Gastroesophageal sphincter (tissue), 4 donors: ENCODE measurements around the gene HIVEP3. TPM values are rescaled to one million over a fixed set of nuclear protein-coding genes. Genes with fewer than 3 reads are reported as not detected.

ENCODE experiments used
- ATAC-seq: fragments of 150-250 bp; one replicate; pipeline ENCODE4 v1.9.1; 2016; ENCODE audit warnings: mild to moderate bottlenecking, moderate library complexity
- H3K27ac ChIP-seq, 4 donors: fragments of 200-600 bp; sonication (generic) in 3 of 4; 1 replicate in 3 of 4; 2 replicates in 1 of 4; pipeline ENCODE4 v1.5.1; 2016 to 2019
- H3K27me3 ChIP-seq: fragments of 200-600 bp; sonication (generic); one replicate; pipeline ENCODE4 v1.5.1; 2019
- H3K36me3 ChIP-seq, 2 donors: fragments of 200-600 bp; sonication (generic); one replicate each; pipeline ENCODE4 v1.5.1; 2019; ENCODE audit warnings: control low read depth in 1 of 2
- H3K4me1 ChIP-seq, 3 donors: fragments of 200-600 bp; sonication (generic); 1 replicate in 2 of 3; 2 replicates in 1 of 3; pipeline ENCODE4 v1.5.1; 2016 to 2019; ENCODE audit warnings: control low read depth in 2 of 3
- H3K4me3 ChIP-seq, 2 donors: fragments of 200-600 bp; sonication (generic); one replicate each; pipeline ENCODE4 v1.5.1; 2019; ENCODE audit warnings: mild to moderate bottlenecking in 1 of 2, moderate library complexity in 1 of 2
- H3K9me3 ChIP-seq, 3 donors: fragments of 200-600 bp; sonication (generic); one replicate each; pipeline ENCODE4 v1.5.1; 2017 to 2019; ENCODE audit warnings: control low read depth in 2 of 3
- CTCF ChIP-seq, 4 experiments: fragments of 200-600 bp in 2 of 4; fragments of 450-650 bp in 2 of 4; sonication (generic) in 1 of 4; IDR thresholded peaks; one replicate each; pipeline ENCODE4 v1.5.1; 2017 to 2019; ENCODE audit warnings: antibody characterized with exemption in 4 of 4, mild to moderate bottlenecking in 2 of 4, moderate library complexity in 2 of 4
- EP300 ChIP-seq: sonication (generic); formaldehyde crosslinking; IDR thresholded peaks from one replicate; pipeline ENCODE4 v1.6.1; 2017; ENCODE audit warnings: antibody characterized with exemption, mild to moderate bottlenecking
- POLR2A ChIP-seq, 2 donors: fragments of 450-650 bp; IDR thresholded peaks; one replicate each; pipeline ENCODE4 v1.6.1; 2017; ENCODE audit warnings: antibody characterized with exemption in 2 of 2, mild to moderate bottlenecking in 2 of 2, moderate library complexity in 1 of 2
- POLR2AphosphoS5 ChIP-seq: sonication (generic); formaldehyde crosslinking; IDR thresholded peaks from one replicate; pipeline ENCODE4 v1.6.1; 2017; ENCODE audit warnings: antibody characterized with exemption
- WGBS, 2 donors: methylation state at CpG; one replicate each; pipeline ENCODE4 v1.1.5; 2018; ENCODE audit warnings: low coverage in 1 of 2; 5-methylcytosine and 5-hydroxymethylcytosine counted together
- total RNA-seq, 4 donors: library from RNA; depleted of rRNA; stranded (reverse); fragments of >200 nt; gene quantifications; one replicate each; pipeline ENCODE4 v1.1.0, GENCODE V29; 2016

HIVEP3 gene
- total RNA-seq, 4 donors from 2014 or later, result 1.9 to 3.8 (median 2.8) TPM

- H3K27ac ChIP-seq, result peak overlapping the region in 1 of 4 donors; percentile 55
- peaks cover 0 to 17% (median 0%) of the 10 kb centered on the region in 3 donors for H3K4me1 ChIP-seq
- WGBS, 2 donors, result 68 to 84% methylated on average over 5 of the region's 9 CpGs
- H3K27me3 ChIP-seq, result no peaks in the 10 kb centered on the region
- H3K9me3 ChIP-seq, result no peaks in the 10 kb centered on the region
- peak; percentile 74 for ATAC-seq
- H3K4me3 ChIP-seq, result no peak overlapping the region
- TF ChIP-seq CTCF (IDR thresholded peaks at IDR 0.05), result no peak
- TF ChIP-seq EP300, result no peak
- TF ChIP-seq POLR2AphosphoS5, result no peak
- TF ChIP-seq POLR2A (IDR thresholded peaks at IDR 0.05), result no peak
- no peaks in the 10 kb centered on the region for H3K36me3 ChIP-seq
Measured at GRCh38 chr1:41813755-41814745, 104.7 kb downstream of the HIVEP3 start.

- Histone ChIP-seq H3K27ac (peak overlapping the region in 1 of 4 donors; percentile 55), H3K4me3 (no peak overlapping the region), H3K36me3 (no peaks in the 10 kb centered on the region), H3K27me3 (no peaks in the 10 kb centered on the region), H3K4me1 (peaks cover 0 to 17% (median 0%) of the 10 kb centered on the region in 3 donors), H3K9me3 (no peaks in the 10 kb centered on the region)
- no peak for ATAC-seq
- 80% methylated on average over 1 of the region's 5 CpGs; no CpG with 5 or more reads in 1 of the 2 donors for WGBS, 2 donors
- no peak for TF ChIP-seq POLR2AphosphoS5
- no peak for TF ChIP-seq CTCF (IDR thresholded peaks at IDR 0.05)
- no peak for TF ChIP-seq EP300
- no peak for TF ChIP-seq POLR2A (IDR thresholded peaks at IDR 0.05)
Measured at GRCh38 chr1:41813226-41813625, 105.5 kb downstream of the HIVEP3 start.

DNA sequence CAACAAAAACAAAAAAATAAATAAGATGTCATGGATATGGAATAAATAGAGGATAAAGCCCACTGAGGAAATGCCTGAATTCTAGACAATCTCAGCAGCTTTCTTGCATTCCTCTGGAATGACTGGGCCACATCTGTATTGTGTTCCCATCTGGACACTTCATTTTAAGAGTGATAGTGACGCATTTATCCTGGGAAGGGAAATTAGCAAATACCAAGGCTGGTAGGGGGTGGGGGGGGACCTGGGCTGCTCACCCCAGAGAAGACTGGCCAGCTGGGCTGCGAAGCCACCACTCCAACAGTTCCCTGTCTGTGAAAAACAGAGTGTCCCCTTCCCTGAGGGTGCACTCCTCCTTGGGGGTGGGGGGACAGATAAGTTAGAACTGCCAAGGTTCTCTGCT lies 106.3 kb downstream of the HIVEP3 start:
- no peaks in the 10 kb centered on the region for H3K36me3 ChIP-seq
- no peaks in the 10 kb centered on the region for H3K27me3 ChIP-seq
- TF ChIP-seq EP300 (no peak), CTCF (IDR thresholded peaks at IDR 0.05) (no peak), POLR2A (IDR thresholded peaks at IDR 0.05) (no peak), POLR2AphosphoS5 (no peak)
- H3K4me1 ChIP-seq, result peaks cover 0 to 17% (median 0%) of the 10 kb centered on the region in 3 donors
- H3K4me3 ChIP-seq, result no peak overlapping the region
- H3K9me3 ChIP-seq, result no peaks in the 10 kb centered on the region
- WGBS, 2 donors, result 40% methylated on average over 2 of the region's 2 CpGs; no CpG with 5 or more reads in 1 of the 2 donors
- H3K27ac ChIP-seq, result no peak overlapping the region
- peak; percentile 56 for ATAC-seq

DNA sequence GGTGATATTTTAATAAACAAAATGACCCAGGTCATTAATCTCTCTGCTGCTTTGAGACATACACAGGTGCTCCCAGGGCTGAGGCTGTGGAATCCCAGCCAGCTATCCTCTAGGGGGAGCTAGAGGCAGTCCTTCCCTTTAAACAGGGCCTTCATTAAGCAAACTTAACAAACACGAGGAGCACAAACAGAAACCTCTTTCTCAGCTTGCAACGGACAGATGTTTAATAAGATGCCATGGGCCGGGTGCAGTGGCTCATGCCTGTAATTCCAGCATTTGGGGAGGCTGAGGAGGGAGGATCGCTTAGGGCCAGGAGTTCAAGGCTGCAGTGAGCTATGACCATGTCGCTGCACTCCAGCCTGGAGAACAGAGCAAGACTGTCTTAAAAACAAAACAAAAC lies 106.7 kb downstream of the HIVEP3 start:
- no peak overlapping the region for H3K4me3 ChIP-seq
- peaks cover 0 to 17% (median 0%) of the 10 kb centered on the region in 3 donors for H3K4me1 ChIP-seq
- TF ChIP-seq CTCF (IDR thresholded peaks at IDR 0.05) (peak in 2 of 4 experiments; percentile 31 to 56), EP300 (no peak)
- ATAC-seq, result peak; percentile 29
- no peaks in the 10 kb centered on the region for H3K27me3 ChIP-seq
- no peaks in the 10 kb centered on the region for H3K36me3 ChIP-seq
- WGBS, 2 donors, result 20% methylated on average over 2 of the region's 5 CpGs; no CpG with 5 or more reads in 1 of the 2 donors
- no peaks in the 10 kb centered on the region for H3K9me3 ChIP-seq
- H3K27ac ChIP-seq, result no peak overlapping the region
